GM23248 (cell line): ENCODE results near the gene NRBF2.

Experiments
- EZH2 ChIP-seq: fragments of 200-600 bp; sonication (generic); IDR thresholded peaks from 2 replicates; pipeline ENCODE4 v1.6.1; 2018; ENCODE audit warnings: antibody characterized with exemption, mild to moderate bottlenecking; ENCODE audit not compliant: insufficient read depth, poor library complexity, severe bottlenecking
- EZH2phosphoT487 ChIP-seq: fragments of 200-600 bp; sonication (generic); IDR thresholded peaks from 2 replicates; pipeline ENCODE4 v1.6.1; 2018; ENCODE audit warnings: antibody characterized with exemption, moderate library complexity, mild to moderate bottlenecking, low read depth; ENCODE audit not compliant: insufficient read depth

- no peak for TF ChIP-seq EZH2
- TF ChIP-seq EZH2phosphoT487 = no peak
Observed at GRCh38 chr10:63142136-63142535, 9.0 kb downstream of the NRBF2 start.
